CD4-positive, alpha-beta T cell treated with Interleukin-4 for 4 hours (primary cell): ENCODE measurements around the gene LIX1L.
A peak's percentile ranks its signal among the peaks of the same experiment; 100 is the strongest.

Source experiments
- DNase-seq: peaks from one replicate; pipeline ENCODE4 v3.0.0-alpha.2; 2020

The LIX1L gene

GRCh38 chr1:145891587-145892485, 66.0 kb downstream of the LIX1L start:
- peak; percentile 33 for DNase-seq

- DNase-seq, result no peak
Observed at GRCh38 chr1:145891143-145891542, 66.7 kb downstream of the LIX1L start.

- DNase-seq, result no peak
Observed at GRCh38 chr1:145889722-145890121, 68.1 kb downstream of the LIX1L start.

GRCh38 chr1:145887631-145888030, 70.2 kb downstream of the LIX1L start:
- DNase-seq, result no peak

GRCh38 chr1:145886816-145887215, 71.0 kb downstream of the LIX1L start:
- DNase-seq, result no peak

- no peak for DNase-seq
Observed at GRCh38 chr1:145886390-145886789, 71.4 kb downstream of the LIX1L start.

- peak; percentile 64 for DNase-seq
Observed at GRCh38 chr1:145885738-145886287, 72.0 kb downstream of the LIX1L start, which contains the start of gene ANKRD35. Gene ANKRD35, minus strand, starts transcription at chr1:145885866. Its CDS starts 108 bp downstream, at chr1:145885758.

- DNase-seq, result no peak
Observed at GRCh38 chr1:145884675-145885074, 73.1 kb downstream of the LIX1L start.
